Measurements from ENCODE around the gene WNK3. TPM values are rescaled to one million over a fixed set of nuclear protein-coding genes. Genes with fewer than 3 reads are reported as not detected.

The WNK3 gene
- polyA plus RNA-seq, 6 donors from 2014 or later, result 0.34 to 0.60 (median 0.41) TPM; not detected in 2

- Mint-ChIP-seq H3K4me3 (no peak overlapping the region), H3K27ac (no peak overlapping the region), H3K36me3 (no peaks in the 10 kb centered on the region), H3K9me3 (no peaks in the 10 kb centered on the region), H3K4me1 (no peaks in the 10 kb centered on the region), H3K27me3 (peaks cover 0 to 8% (median 6%) of the 10 kb centered on the region in 3 donors)
- ATAC-seq (ENCODE audit: low read depth in 2 of 2) (no peak), DNase-seq (no peak)
These were observed 63.5 kb downstream of the WNK3 start for GRCh38 chrX:54294306-54294705.

- DNase-seq (no peak), ATAC-seq (ENCODE audit: low read depth in 2 of 2) (no peak)
- Mint-ChIP-seq H3K27me3 (peaks cover 0 to 16% (median 6%) of the 10 kb centered on the region in 3 donors), H3K27ac (no peak overlapping the region), H3K9me3 (no peaks in the 10 kb centered on the region), H3K4me3 (no peak overlapping the region), H3K4me1 (no peaks in the 10 kb centered on the region), H3K36me3 (no peaks in the 10 kb centered on the region)
These were observed 65.1 kb downstream of the WNK3 start for GRCh38 chrX:54292755-54293154.

GRCh38 chrX:54291758-54292157 lies 66.1 kb downstream of the WNK3 start:
- H3K9me3 Mint-ChIP-seq, result no peaks in the 10 kb centered on the region
- H3K36me3 Mint-ChIP-seq, result no peaks in the 10 kb centered on the region
- DNase-seq (no peak), ATAC-seq (ENCODE audit: low read depth in 2 of 2) (no peak)
- H3K4me3 Mint-ChIP-seq, result no peak overlapping the region
- H3K27me3 Mint-ChIP-seq, result peaks cover 0 to 16% (median 6%) of the 10 kb centered on the region in 3 donors
- no peak overlapping the region for H3K27ac Mint-ChIP-seq
- no peaks in the 10 kb centered on the region for H3K4me1 Mint-ChIP-seq

GRCh38 chrX:54288968-54289367 lies 68.9 kb downstream of the WNK3 start:
- H3K4me1 Mint-ChIP-seq, result no peaks in the 10 kb centered on the region
- no peaks in the 10 kb centered on the region for H3K9me3 Mint-ChIP-seq
- ATAC-seq (ENCODE audit: low read depth in 2 of 2) (no peak), DNase-seq (no peak)
- H3K4me3 Mint-ChIP-seq, result no peak overlapping the region
- no peak overlapping the region for H3K27ac Mint-ChIP-seq
- peaks cover 0 to 9% (median 0%) of the 10 kb centered on the region in 3 donors for H3K27me3 Mint-ChIP-seq
- no peaks in the 10 kb centered on the region for H3K36me3 Mint-ChIP-seq

- Mint-ChIP-seq H3K4me1 (no peaks in the 10 kb centered on the region), H3K27me3 (peaks cover 0 to 9% (median 0%) of the 10 kb centered on the region in 3 donors)
These were observed 69.6 kb downstream of the WNK3 start for GRCh38 chrX:54288277-54288676.

GRCh38 chrX:54281676-54282075 lies 76.2 kb downstream of the WNK3 start:
- ATAC-seq (ENCODE audit: low read depth in 2 of 2), result no peak
- H3K36me3 Mint-ChIP-seq, result peaks cover 0 to 4% of the 10 kb centered on the region in 2 donors
- no peak overlapping the region for H3K4me3 Mint-ChIP-seq
- H3K4me1 Mint-ChIP-seq, result no peaks in the 10 kb centered on the region
- no peak overlapping the region for H3K27ac Mint-ChIP-seq
- H3K9me3 Mint-ChIP-seq, result peaks cover 0 to 9% (median 0%) of the 10 kb centered on the region in 7 donors
- peaks cover 0 to 7% (median 0%) of the 10 kb centered on the region in 3 donors for H3K27me3 Mint-ChIP-seq
- DNase-seq, result no peak

More at GRCh38 chrX:54288277-54288676, 69.6 kb downstream of the WNK3 start:
- Mint-ChIP-seq H3K36me3 (no peaks in the 10 kb centered on the region), H3K4me3 (no peak overlapping the region), H3K27ac (no peak overlapping the region), H3K9me3 (no peaks in the 10 kb centered on the region)
- DNase-seq (no peak), ATAC-seq (ENCODE audit: low read depth in 2 of 2) (no peak)

- no peak overlapping the region for H3K27ac Mint-ChIP-seq
- no peak for DNase-seq
- H3K36me3 Mint-ChIP-seq, result peaks cover 0 to 4% of the 10 kb centered on the region in 2 donors
- peaks cover 0 to 9% (median 0%) of the 10 kb centered on the region in 7 donors for H3K9me3 Mint-ChIP-seq
- H3K4me1 Mint-ChIP-seq, result no peaks in the 10 kb centered on the region
- H3K27me3 Mint-ChIP-seq, result peaks cover 0 to 7% (median 0%) of the 10 kb centered on the region in 3 donors
- no peak for ATAC-seq (ENCODE audit: low read depth in 2 of 2)
- H3K4me3 Mint-ChIP-seq, result no peak overlapping the region
These were observed 77.4 kb downstream of the WNK3 start for GRCh38 chrX:54280466-54280865.

- H3K27ac Mint-ChIP-seq, result no peak overlapping the region
- no peaks in the 10 kb centered on the region for H3K9me3 Mint-ChIP-seq
- ATAC-seq (ENCODE audit: low read depth in 2 of 2) (no peak), DNase-seq (no peak)
- no peak overlapping the region for H3K4me3 Mint-ChIP-seq
- peaks cover 0 to 11% (median 4%) of the 10 kb centered on the region in 3 donors for H3K27me3 Mint-ChIP-seq
- H3K36me3 Mint-ChIP-seq, result no peaks in the 10 kb centered on the region
- H3K4me1 Mint-ChIP-seq, result no peaks in the 10 kb centered on the region
These were observed 86.2 kb downstream of the WNK3 start for GRCh38 chrX:54271664-54272063.

- Mint-ChIP-seq H3K4me1 (no peaks in the 10 kb centered on the region), H3K27ac (no peak overlapping the region), H3K36me3 (no peaks in the 10 kb centered on the region), H3K4me3 (no peak overlapping the region), H3K9me3 (no peaks in the 10 kb centered on the region), H3K27me3 (peaks cover 0 to 13% (median 0%) of the 10 kb centered on the region in 3 donors)
- no peak for ATAC-seq (ENCODE audit: low read depth in 2 of 2)
- DNase-seq, result no peak
These were observed 109.5 kb downstream of the WNK3 start for GRCh38 chrX:54248309-54248708.

- DNase-seq (no peak), ATAC-seq (ENCODE audit: low read depth in 2 of 2) (no peak)
- Mint-ChIP-seq H3K9me3 (no peaks in the 10 kb centered on the region), H3K4me3 (no peak overlapping the region), H3K27ac (no peak overlapping the region), H3K4me1 (no peaks in the 10 kb centered on the region), H3K27me3 (peaks cover 0 to 13% (median 0%) of the 10 kb centered on the region in 3 donors), H3K36me3 (no peaks in the 10 kb centered on the region)
These were observed 111.0 kb downstream of the WNK3 start for GRCh38 chrX:54246866-54247265.

GRCh38 chrX:54238588-54238987 lies 119.3 kb downstream of the WNK3 start:
- Mint-ChIP-seq H3K9me3 (peaks cover 0 to 22% (median 6%) of the 10 kb centered on the region in 7 donors), H3K4me3 (no peak overlapping the region), H3K4me1 (no peaks in the 10 kb centered on the region), H3K36me3 (peaks cover 0 to 15% of the 10 kb centered on the region in 2 donors), H3K27ac (no peak overlapping the region), H3K27me3 (peaks cover 0 to 10% (median 4%) of the 10 kb centered on the region in 3 donors)
- ATAC-seq (ENCODE audit: low read depth in 2 of 2) (no peak), DNase-seq (no peak)

GRCh38 chrX:54237014-54237413 lies 120.8 kb downstream of the WNK3 start:
- Mint-ChIP-seq H3K9me3 (peaks cover 0 to 22% (median 6%) of the 10 kb centered on the region in 7 donors), H3K27me3 (peaks cover 0 to 10% (median 4%) of the 10 kb centered on the region in 3 donors), H3K27ac (no peak overlapping the region), H3K36me3 (peaks cover 0 to 15% of the 10 kb centered on the region in 2 donors), H3K4me3 (no peak overlapping the region), H3K4me1 (no peaks in the 10 kb centered on the region)
- DNase-seq, result no peak
- no peak for ATAC-seq (ENCODE audit: low read depth in 2 of 2)

- Mint-ChIP-seq H3K9me3 (peaks cover 0 to 3% (median 0%) of the 10 kb centered on the region in 7 donors), H3K4me1 (no peaks in the 10 kb centered on the region), H3K27ac (no peak overlapping the region), H3K36me3 (no peaks in the 10 kb centered on the region), H3K27me3 (no peaks in the 10 kb centered on the region), H3K4me3 (no peak overlapping the region)
- DNase-seq, result no peak
- no peak for ATAC-seq (ENCODE audit: low read depth in 2 of 2)
These were observed 127.3 kb downstream of the WNK3 start for GRCh38 chrX:54230435-54231148.

- Mint-ChIP-seq H3K4me3 (no peak overlapping the region), H3K27me3 (no peaks in the 10 kb centered on the region), H3K4me1 (no peaks in the 10 kb centered on the region), H3K36me3 (no peaks in the 10 kb centered on the region), H3K9me3 (peaks cover 0 to 4% (median 0%) of the 10 kb centered on the region in 7 donors), H3K27ac (no peak overlapping the region)
- DNase-seq, result no peak
- no peak for ATAC-seq (ENCODE audit: low read depth in 2 of 2)
These were observed 134.3 kb downstream of the WNK3 start for GRCh38 chrX:54223581-54223980.
